Transverse colon (tissue), 4 donors: ENCODE results near the gene SLC19A1. TPM values are rescaled to one million over a fixed set of nuclear protein-coding genes. Genes with fewer than 3 reads are reported as not detected.
"Not testable (repeated sequence)": the region's sequence is repeated elsewhere in the genome, so short reads cannot be mapped to it uniquely, and the experiment has no call there.

Source experiments
- DNase-seq: peaks from one replicate; pipeline ENCODE4 v3.0.0-alpha.2; 2019
- H3K27ac ChIP-seq, 4 donors: fragments of 200-600 bp; sonication (generic); 2 replicates each; pipeline ENCODE4 v1.5.1; 2016 to 2018; ENCODE audit warnings: inconsistent platforms in 4 of 4
- H3K27me3 ChIP-seq: fragments of 200-600 bp; sonication (generic); 2 replicates; pipeline ENCODE4 v1.5.1; 2017; ENCODE audit warnings: inconsistent platforms
- H3K36me3 ChIP-seq, 4 donors: fragments of 200-600 bp; sonication (generic); 2 replicates each; pipeline ENCODE4 v1.5.1; 2017 to 2019; ENCODE audit warnings: inconsistent platforms in 4 of 4
- H3K4me1 ChIP-seq, 4 donors: fragments of 200-600 bp; sonication (generic); 2 replicates each; pipeline ENCODE4 v1.5.1; 2017 to 2020; ENCODE audit warnings: inconsistent platforms in 4 of 4
- H3K4me3 ChIP-seq, 4 donors: fragments of 200-600 bp; sonication (generic); 1 replicate in 1 of 4; 2 replicates in 3 of 4; pipeline versions ENCODE4 v1.5.1 to v1.6.1; 2017 to 2019; ENCODE audit warnings: inconsistent platforms in 4 of 4
- H3K9me3 ChIP-seq, 2 donors: fragments of 200-600 bp; sonication (generic); 2 replicates each; pipeline ENCODE4 v1.5.1; 2017 to 2019; ENCODE audit warnings: inconsistent platforms in 2 of 2
- CTCF ChIP-seq, 5 experiments: fragments of 200-600 bp in 3 of 5; fragments of 450-650 bp in 2 of 5; sonication (generic) in 3 of 5; IDR thresholded peaks; 1 replicate in 2 of 5; 2 replicates in 3 of 5; pipeline ENCODE4 v1.5.1; 2016 to 2017; ENCODE audit warnings: antibody characterized with exemption in 5 of 5, inconsistent platforms in 3 of 5, mild to moderate bottlenecking in 2 of 5, moderate library complexity in 1 of 5
- EP300 ChIP-seq: sonication (generic); formaldehyde crosslinking; IDR thresholded peaks from one replicate; pipeline ENCODE4 v1.6.1; 2017; ENCODE audit warnings: antibody characterized with exemption, low read depth
- POLR2A ChIP-seq: fragments of 450-650 bp; IDR thresholded peaks from one replicate; pipeline ENCODE4 v1.6.1; 2016; ENCODE audit warnings: antibody characterized with exemption, mild to moderate bottlenecking, moderate library complexity
- POLR2AphosphoS5 ChIP-seq, 3 donors: sonication (generic); formaldehyde crosslinking; IDR thresholded peaks; one replicate each; pipeline ENCODE4 v1.6.1; 2016; ENCODE audit warnings: antibody characterized with exemption in 3 of 3
- WGBS, 2 donors: methylation state at CpG; one replicate each; pipeline ENCODE4 v1.1.5; 2018; ENCODE audit warnings: low coverage in 1 of 2; 5-methylcytosine and 5-hydroxymethylcytosine counted together
- in situ Hi-C, 4 donors: fragments of 200-750 bp; cut with MboI; loops; one replicate each; pipeline versions ENCODE4 v1.15.0 to v1.15.1; 2017; ENCODE audit warnings: low sequenced_read_pairs in 3 of 4, low pct_ligation_motif_present in 1 of 4, low pct_unique_long_range_greater_than_20kb in 1 of 4
- intact Hi-C: fragments of 100-400 bp; cut with DNase I; formaldehyde crosslinking; loops from one replicate; pipeline ENCODE4 v1.15.1; 2023; ENCODE audit warnings: low total_unique reads
- total RNA-seq, 4 donors: library from RNA; depleted of rRNA; stranded (reverse); fragments of >200 nt; gene quantifications; one replicate each; pipeline ENCODE4 v1.1.0, GENCODE V29; 2016

SLC19A1 gene
- total RNA-seq, 4 donors from 2014 or later: 8.3 to 24.1 (median 17.3) TPM

- no peak overlapping the region for H3K4me3 ChIP-seq
- no peak for DNase-seq
- intact Hi-C loops: no loop called here
- TF ChIP-seq EP300 (no peak), POLR2AphosphoS5 (IDR thresholded peaks at IDR 0.05) (no peak), POLR2A (no peak), CTCF (IDR thresholded peaks at IDR 0.05) (no peak)
- no peaks in the 10 kb centered on the region for H3K4me1 ChIP-seq
- 71% methylated on average over 20 of the region's 22 CpGs; no CpG with 5 or more reads in 1 of the 2 donors for WGBS, 2 donors
- no peak overlapping the region for H3K27ac ChIP-seq
- H3K9me3 ChIP-seq: no peaks in the 10 kb centered on the region
- H3K36me3 ChIP-seq: no peaks in the 10 kb centered on the region
- in situ Hi-C loops: no loop called here
- peaks cover 8% of the 10 kb centered on the region for H3K27me3 ChIP-seq
Observed at GRCh38 chr21:45506241-45506817, 35.9 kb downstream of the SLC19A1 start.

- no peaks in the 10 kb centered on the region for H3K9me3 ChIP-seq
- TF ChIP-seq CTCF (IDR thresholded peaks at IDR 0.05) (no peak), EP300 (no peak), POLR2A (no peak), POLR2AphosphoS5 (IDR thresholded peaks at IDR 0.05) (no peak)
- WGBS, 2 donors: 65% methylated on average over 27 of the region's 33 CpGs; no CpG with 5 or more reads in 1 of the 2 donors
- H3K27ac ChIP-seq: no peak overlapping the region
- H3K4me1 ChIP-seq: no peaks in the 10 kb centered on the region
- no peak overlapping the region for H3K4me3 ChIP-seq
- in situ Hi-C loops: no loop called here
- H3K27me3 ChIP-seq: peaks cover 8% of the 10 kb centered on the region
- H3K36me3 ChIP-seq: no peaks in the 10 kb centered on the region
- intact Hi-C loops: loop anchor here (1.0 kb wide), 1 partner anchor 32 kb away; no protein-coding TSS in a partner anchor
- peak; percentile 27 for DNase-seq
Observed at GRCh38 chr21:45505416-45506021, 36.7 kb downstream of the SLC19A1 start.

GRCh38 chr21:45504516-45505415, 37.5 kb downstream of the SLC19A1 start:
- Histone ChIP-seq H3K9me3 (no peaks in the 10 kb centered on the region), H3K27me3 (peaks cover 8% of the 10 kb centered on the region), H3K4me3 (no peak overlapping the region), H3K4me1 (no peaks in the 10 kb centered on the region), H3K36me3 (no peaks in the 10 kb centered on the region), H3K27ac (no peak overlapping the region)
- in situ Hi-C loops: no loop called here
- WGBS, 2 donors: 75 to 80% methylated on average over 1 to 35 of the region's 41 CpGs
- TF ChIP-seq EP300 (no peak), CTCF (IDR thresholded peaks at IDR 0.05) (no peak), POLR2A (no peak), POLR2AphosphoS5 (IDR thresholded peaks at IDR 0.05) (no peak)
- intact Hi-C loops: loop anchor here (1.0 kb wide), 1 partner anchor 33 kb away; no protein-coding TSS in a partner anchor
- no peak for DNase-seq

GRCh38 chr21:45504021-45504515, 38.2 kb downstream of the SLC19A1 start:
- no peaks in the 10 kb centered on the region for H3K9me3 ChIP-seq
- no peak for TF ChIP-seq CTCF (IDR thresholded peaks at IDR 0.05)
- TF ChIP-seq POLR2A: no peak
- TF ChIP-seq POLR2AphosphoS5 (IDR thresholded peaks at IDR 0.05): no peak
- TF ChIP-seq EP300: no peak
- intact Hi-C loops (no loop called here), in situ Hi-C loops (no loop called here)
- DNase-seq: no peak
- 74% methylated on average over 18 of the region's 22 CpGs; no CpG with 5 or more reads in 1 of the 2 donors for whole genome bisulfite sequencing, 2 donors
- no peak overlapping the region for H3K27ac ChIP-seq
- H3K4me1 ChIP-seq: no peaks in the 10 kb centered on the region
- peaks cover 8% of the 10 kb centered on the region for H3K27me3 ChIP-seq
- H3K4me3 ChIP-seq: no peak overlapping the region
- no peaks in the 10 kb centered on the region for H3K36me3 ChIP-seq

GRCh38 chr21:45503226-45503625, 39.0 kb downstream of the SLC19A1 start:
- WGBS, 2 donors: 80 to 93% methylated on average over 1 to 3 of the region's 4 CpGs
- in situ Hi-C loops, H3K9me3 ChIP-seq, DNase-seq, H3K4me1 ChIP-seq, H3K36me3 ChIP-seq, intact Hi-C loops, H3K27me3 ChIP-seq, H3K4me3 ChIP-seq, H3K27ac ChIP-seq: not testable (repeated sequence)
